ENCODE results near the gene HOXD11. TPM values are rescaled to one million over a fixed set of nuclear protein-coding genes. Genes with fewer than 3 reads are reported as not detected.

HOXD11 gene
- total RNA-seq, 1 donor = not detected

- TF ChIP-seq CTCF (IDR thresholded peaks at IDR 0.05; ENCODE audit: insufficient read depth, low read length) = no peak
These were observed 2.9 kb downstream of the HOXD11 start for GRCh38 chr2:176109946-176110345.

GRCh38 chr2:176110415-176111308, 3.6 kb downstream of the HOXD11 start:
- no peak for TF ChIP-seq CTCF (IDR thresholded peaks at IDR 0.05; ENCODE audit: insufficient read depth, low read length)
- no peak overlapping the region for H3K4me3 ChIP-seq (ENCODE audit: low read depth, low read length)
- no peak for DNase-seq (ENCODE audit: low read depth)

More at GRCh38 chr2:176109946-176110345, 2.9 kb downstream of the HOXD11 start:
- no peak for DNase-seq (ENCODE audit: low read depth)
- no peak overlapping the region for H3K4me3 ChIP-seq (ENCODE audit: low read depth, low read length)

- DNase-seq (ENCODE audit: low read depth) = peak; percentile 27
- H3K4me3 ChIP-seq (ENCODE audit: low read depth, low read length) = no peak overlapping the region
- TF ChIP-seq CTCF (IDR thresholded peaks at IDR 0.05; ENCODE audit: insufficient read depth, low read length) = peak; percentile 60
These were observed 4.2 kb downstream of the HOXD11 start for GRCh38 chr2:176111309-176111663.

DNA sequence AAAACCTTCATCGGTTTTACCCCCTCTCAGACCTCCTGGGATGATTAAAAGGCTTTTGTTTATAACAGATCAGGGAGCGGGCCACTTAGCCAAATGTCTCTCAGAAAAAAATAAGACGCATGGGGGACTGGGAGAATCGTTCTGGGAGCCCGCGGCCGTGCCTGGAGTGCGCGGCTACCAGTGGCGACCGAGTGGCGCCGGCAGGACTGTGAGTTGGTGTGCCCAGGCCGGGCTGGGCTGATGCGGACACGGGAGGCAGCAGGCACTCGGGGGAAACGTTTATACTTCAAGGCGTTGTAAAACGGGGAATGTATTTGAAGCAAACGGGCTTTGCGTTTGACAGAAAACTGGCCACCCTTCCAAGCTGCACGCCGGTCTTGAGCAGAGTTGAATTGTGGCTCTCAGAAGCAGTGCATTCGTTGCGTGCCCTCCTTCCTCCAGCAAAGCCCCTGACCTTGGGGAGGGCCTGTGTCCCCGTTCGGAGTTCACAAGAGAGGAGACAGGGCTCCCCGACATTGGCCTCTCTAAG, 4.8 kb downstream of the HOXD11 start:
- H3K4me3 ChIP-seq (ENCODE audit: low read depth, low read length) = no peak overlapping the region
- DNase-seq (ENCODE audit: low read depth) = no peak

DNA sequence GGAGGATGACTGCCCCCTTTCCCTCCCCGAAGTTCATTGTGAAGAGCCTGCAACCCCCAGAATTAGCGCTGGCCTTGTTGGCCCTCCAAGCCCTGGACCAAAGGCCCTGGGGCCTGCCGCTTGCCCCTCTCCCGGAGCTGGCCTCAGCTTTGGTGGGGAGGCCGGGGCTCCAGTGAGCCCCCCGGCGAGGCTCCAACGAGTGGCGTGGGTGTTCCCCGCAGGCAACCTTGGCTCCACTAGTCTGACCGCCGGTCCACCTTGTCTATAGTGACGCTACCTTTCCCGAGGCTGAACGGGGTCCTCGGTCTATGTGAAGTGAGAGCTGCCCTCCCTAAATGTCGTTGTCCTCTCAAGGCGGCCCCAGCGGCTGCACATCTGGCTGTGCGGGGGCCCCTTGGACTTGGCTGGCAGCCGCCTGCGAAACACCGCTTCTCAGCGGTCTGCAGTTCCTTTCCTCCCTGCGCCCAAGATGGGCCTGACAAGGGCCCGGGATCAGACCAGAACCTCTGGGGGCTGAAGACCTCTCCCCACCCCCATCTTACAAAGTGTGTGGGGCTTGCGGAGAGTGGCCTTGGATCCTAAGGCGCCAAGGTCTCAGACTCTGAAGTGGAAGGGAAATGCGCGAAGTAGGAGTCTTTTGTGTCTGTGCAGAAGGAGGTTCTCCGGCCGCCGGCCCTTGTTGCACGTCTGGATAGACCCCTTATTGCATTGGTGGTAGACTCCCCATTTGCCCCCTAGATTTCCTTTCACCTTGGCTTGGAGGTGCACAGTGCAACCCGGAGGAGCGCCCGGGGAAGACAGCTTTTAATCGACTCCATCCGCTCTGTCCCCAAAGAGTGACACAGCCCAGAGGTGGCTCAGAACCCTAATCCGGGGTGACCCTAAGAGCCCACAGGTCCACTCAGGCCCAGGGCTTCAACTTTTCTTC, 5.6 kb downstream of the HOXD11 start:
- TF ChIP-seq CTCF (IDR thresholded peaks at IDR 0.05; ENCODE audit: insufficient read depth, low read length) = no peak
- H3K4me3 ChIP-seq (ENCODE audit: low read depth, low read length) = no peak overlapping the region
- DNase-seq (ENCODE audit: low read depth) = no peak

More for the DNA sequence above, 4.8 kb downstream of the HOXD11 start:
- no peak for TF ChIP-seq CTCF (IDR thresholded peaks at IDR 0.05; ENCODE audit: insufficient read depth, low read length)

GRCh38 chr2:176114120-176114929, 7.2 kb downstream of the HOXD11 start:
- DNase-seq (ENCODE audit: low read depth) = no peak
- H3K4me3 ChIP-seq (ENCODE audit: low read depth, low read length) = no peak overlapping the region
- no peak for TF ChIP-seq CTCF (IDR thresholded peaks at IDR 0.05; ENCODE audit: insufficient read depth, low read length)

All from fibroblast of the aortic adventitia (primary cell).